HG03066 (cell line): Measurements from ENCODE around the gene ARHGEF40.

ENCODE experiments used
- ATAC-seq: cut with Tn5 transposase; IDR thresholded peaks from one replicate; pipeline ENCODE4 v1.9.1; 2021; ENCODE audit warnings: low read depth; ENCODE audit not compliant: unreplicated experiment

Gene ARHGEF40

GRCh38 chr14:21070083-21070609, at the start of gene ARHGEF40:
Gene ARHGEF40, plus strand, starts transcription at chr14:21070304. Its CDS starts 93 bp downstream, at chr14:21070397.
- ATAC-seq: no peak

GRCh38 chr14:21020977-21021545, 49.0 kb upstream of the ARHGEF40 start:
- no peak for ATAC-seq

- ATAC-seq: no peak
These were observed 47.4 kb upstream of the ARHGEF40 start for GRCh38 chr14:21022686-21023085.

- no peak for ATAC-seq
These were observed 46.9 kb upstream of the ARHGEF40 start for GRCh38 chr14:21023174-21023573.

GRCh38 chr14:21023817-21024584, 46.1 kb upstream of the ARHGEF40 start:
- no peak for ATAC-seq

GRCh38 chr14:21024585-21025370, 45.3 kb upstream of the ARHGEF40 start, which contains the start of gene NDRG2:
Gene NDRG2, minus strand, starts transcription at chr14:21025061. Its CDS starts 1,746 bp downstream, at chr14:21023315.
- ATAC-seq: no peak

GRCh38 chr14:21025371-21026273, 44.5 kb upstream of the ARHGEF40 start:
- no peak for ATAC-seq

GRCh38 chr14:21026274-21026987, 43.7 kb upstream of the ARHGEF40 start:
- no peak for ATAC-seq

GRCh38 chr14:21026988-21027315, 43.2 kb upstream of the ARHGEF40 start:
- no peak for ATAC-seq

GRCh38 chr14:21029917-21030316, 40.2 kb upstream of the ARHGEF40 start, which contains the start of gene TPPP2:
Gene TPPP2, plus strand, starts transcription at chr14:21030217. Its CDS starts 365 bp downstream, at chr14:21030582.
- no peak for ATAC-seq

GRCh38 chr14:21030531-21030930, 39.6 kb upstream of the ARHGEF40 start:
- ATAC-seq: no peak

GRCh38 chr14:21032326-21033132, 37.6 kb upstream of the ARHGEF40 start:
- ATAC-seq: no peak

GRCh38 chr14:21033133-21033698, 36.9 kb upstream of the ARHGEF40 start:
- no peak for ATAC-seq

GRCh38 chr14:21034707-21035106, 35.4 kb upstream of the ARHGEF40 start, which contains the start of gene RNASE13:
Gene RNASE13, minus strand, starts transcription at chr14:21034807. Its CDS starts 519 bp downstream, at chr14:21034288.
- no peak for ATAC-seq

GRCh38 chr14:21036751-21037150, 33.4 kb upstream of the ARHGEF40 start:
- ATAC-seq: no peak

GRCh38 chr14:21037156-21037555, 32.9 kb upstream of the ARHGEF40 start:
- ATAC-seq: no peak

GRCh38 chr14:21038441-21039422, 31.4 kb upstream of the ARHGEF40 start:
- no peak for ATAC-seq
